Lower leg skin (tissue), 4 donors: ENCODE data around the gene PALB2. TPM values are rescaled to one million over a fixed set of nuclear protein-coding genes. Genes with fewer than 3 reads are reported as not detected.

Source experiments
- DNase-seq, 2 donors: peaks; one replicate each; pipeline ENCODE4 v3.0.0-alpha.2; 2019; ENCODE audit warnings: low spot score in 2 of 2
- H3K4me3 ChIP-seq: fragments of 200-600 bp; sonication (generic); 2 replicates; pipeline ENCODE4 v1.5.1; 2017; ENCODE audit warnings: mild to moderate bottlenecking, low read depth; ENCODE audit not compliant: poor library complexity, severe bottlenecking
- POLR2A ChIP-seq, 2 donors: fragments of 450-650 bp; IDR thresholded peaks; one replicate each; pipeline ENCODE4 v1.6.1; 2016 to 2017; ENCODE audit warnings: antibody characterized with exemption in 2 of 2, mild to moderate bottlenecking in 1 of 2, moderate library complexity in 1 of 2
- WGBS, 2 donors: methylation state at CpG; one replicate each; pipeline ENCODE4 v1.1.5; 2018; 5-methylcytosine and 5-hydroxymethylcytosine counted together
- intact Hi-C: fragments of 100-400 bp; cut with DNase I; formaldehyde crosslinking; loops from one replicate; pipeline ENCODE4 v1.15.0; 2023; ENCODE audit warnings: low total_unique reads
- total RNA-seq, 4 donors: library from RNA; depleted of rRNA; stranded (reverse); fragments of >200 nt; gene quantifications; one replicate each; pipeline ENCODE4 v1.1.0, GENCODE V29; 2016
- TF ChIP-seq, protein P1 (sequence below), 3 donors: fragments of 450-650 bp; IDR thresholded peaks; one replicate each; pipeline ENCODE4 v1.5.1; 2016; ENCODE audit warnings: antibody characterized with exemption in 3 of 3, mild to moderate bottlenecking in 3 of 3, moderate library complexity in 2 of 3

PALB2 gene
- 10 to 100 TPM; 10.9 to 16.3 (median 13.0) TPM for total RNA-seq

DNA sequence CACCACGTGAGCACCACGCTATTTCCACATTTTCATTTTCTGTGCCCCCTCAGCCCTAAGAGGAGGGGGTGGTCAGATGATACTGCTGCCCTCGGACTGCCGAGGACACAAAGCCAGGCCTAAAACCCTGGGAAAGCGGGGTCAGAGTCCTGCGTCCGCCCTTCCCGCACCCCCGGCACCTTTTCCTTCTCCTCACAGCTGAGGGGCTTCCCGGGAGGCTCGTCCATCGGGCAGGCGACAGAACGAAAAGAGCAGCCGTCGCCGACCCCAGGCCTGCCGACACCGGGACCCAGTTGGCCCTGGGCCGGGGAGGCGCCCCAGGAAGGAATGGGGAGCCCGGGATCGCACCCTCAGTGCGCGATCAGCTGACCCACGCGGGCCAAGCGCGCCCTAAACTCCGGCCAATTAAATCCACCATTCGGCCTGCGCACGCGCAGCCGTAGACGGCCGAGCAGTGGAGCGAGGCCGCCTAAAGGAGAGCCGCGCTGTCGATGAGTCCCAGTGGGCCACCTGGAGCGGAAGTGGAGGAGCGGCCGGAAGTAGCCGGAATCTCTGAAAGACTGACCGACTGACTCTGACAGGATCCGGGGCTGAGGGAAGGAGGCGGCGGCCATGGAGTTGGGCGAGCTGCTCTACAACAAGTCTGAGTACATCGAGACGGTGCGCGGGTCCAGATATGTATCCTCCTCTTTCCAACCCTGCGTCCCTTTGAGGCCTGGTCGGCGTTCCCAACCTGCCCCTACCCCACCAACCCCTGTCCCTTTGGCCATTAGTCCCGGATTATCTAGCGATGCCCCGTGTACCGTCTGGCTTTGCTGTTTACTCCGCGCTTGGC, at the start of gene PALB2, which contains the start of gene DCTN5:
Gene PALB2 (minus strand): TSS at position 380 of the 835 bp plus-strand sequence. CDS start 153 bp downstream, at position 227.
Gene DCTN5 (plus strand): TSS at position 536 of the 835 bp plus-strand sequence. CDS start 77 bp downstream, at position 613.
- intact Hi-C loops, result no loop called here
- no peak for TF ChIP-seq POLR2A (IDR thresholded peaks at IDR 0.05)
- TF ChIP-seq, protein P1, sequence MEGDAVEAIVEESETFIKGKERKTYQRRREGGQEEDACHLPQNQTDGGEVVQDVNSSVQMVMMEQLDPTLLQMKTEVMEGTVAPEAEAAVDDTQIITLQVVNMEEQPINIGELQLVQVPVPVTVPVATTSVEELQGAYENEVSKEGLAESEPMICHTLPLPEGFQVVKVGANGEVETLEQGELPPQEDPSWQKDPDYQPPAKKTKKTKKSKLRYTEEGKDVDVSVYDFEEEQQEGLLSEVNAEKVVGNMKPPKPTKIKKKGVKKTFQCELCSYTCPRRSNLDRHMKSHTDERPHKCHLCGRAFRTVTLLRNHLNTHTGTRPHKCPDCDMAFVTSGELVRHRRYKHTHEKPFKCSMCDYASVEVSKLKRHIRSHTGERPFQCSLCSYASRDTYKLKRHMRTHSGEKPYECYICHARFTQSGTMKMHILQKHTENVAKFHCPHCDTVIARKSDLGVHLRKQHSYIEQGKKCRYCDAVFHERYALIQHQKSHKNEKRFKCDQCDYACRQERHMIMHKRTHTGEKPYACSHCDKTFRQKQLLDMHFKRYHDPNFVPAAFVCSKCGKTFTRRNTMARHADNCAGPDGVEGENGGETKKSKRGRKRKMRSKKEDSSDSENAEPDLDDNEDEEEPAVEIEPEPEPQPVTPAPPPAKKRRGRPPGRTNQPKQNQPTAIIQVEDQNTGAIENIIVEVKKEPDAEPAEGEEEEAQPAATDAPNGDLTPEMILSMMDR (IDR thresholded peaks at IDR 0.05), result no peak
- H3K4me3 ChIP-seq, result peak within 1 kb of the TSS; percentile 89
- peak; percentile 92 to 98 for DNase-seq
- WGBS, 2 donors, result 0 to 1% methylated on average over 30 to 64 of the region's 64 CpGs

DNA sequence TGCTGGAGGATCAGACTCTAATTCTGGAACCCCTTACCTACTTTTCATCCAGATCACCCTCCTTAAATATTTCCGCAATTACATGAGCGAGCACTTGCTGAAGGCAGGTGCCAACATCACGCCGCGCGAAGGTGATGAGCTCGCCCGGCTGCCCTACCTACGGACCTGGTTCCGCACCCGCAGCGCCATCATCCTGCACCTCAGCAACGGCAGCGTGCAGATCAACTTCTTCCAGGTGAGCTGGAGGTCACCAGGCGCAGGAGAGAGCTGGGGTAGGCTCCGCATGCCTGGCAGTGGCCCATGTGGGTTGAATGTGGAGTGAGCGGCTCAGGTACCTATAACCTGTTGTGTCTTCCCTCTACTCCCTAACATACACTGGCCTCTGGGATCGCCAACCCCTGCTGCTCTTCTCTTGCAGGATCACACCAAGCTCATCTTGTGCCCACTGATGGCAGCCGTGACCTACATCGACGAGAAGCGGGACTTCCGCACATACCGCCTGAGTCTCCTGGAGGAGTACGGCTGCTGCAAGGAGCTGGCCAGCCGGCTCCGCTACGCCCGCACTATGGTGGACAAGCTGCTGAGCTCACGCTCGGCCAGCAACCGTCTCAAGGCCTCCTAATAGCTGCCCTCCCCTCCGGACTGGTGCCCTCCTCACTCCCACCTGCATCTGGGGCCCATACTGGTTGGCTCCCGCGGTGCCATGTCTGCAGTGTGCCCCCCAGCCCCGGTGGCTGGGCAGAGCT, 48.5 kb upstream of the PALB2 start:
- no peak for TF ChIP-seq POLR2A (IDR thresholded peaks at IDR 0.05)
- TF ChIP-seq, protein P1 (IDR thresholded peaks at IDR 0.05), result no peak
- 96 to 97% methylated on average over 36 of the region's 36 CpGs for WGBS, 2 donors
- intact Hi-C loops, result no loop called here
- no peak overlapping the region for H3K4me3 ChIP-seq
- no peak for DNase-seq

DNA sequence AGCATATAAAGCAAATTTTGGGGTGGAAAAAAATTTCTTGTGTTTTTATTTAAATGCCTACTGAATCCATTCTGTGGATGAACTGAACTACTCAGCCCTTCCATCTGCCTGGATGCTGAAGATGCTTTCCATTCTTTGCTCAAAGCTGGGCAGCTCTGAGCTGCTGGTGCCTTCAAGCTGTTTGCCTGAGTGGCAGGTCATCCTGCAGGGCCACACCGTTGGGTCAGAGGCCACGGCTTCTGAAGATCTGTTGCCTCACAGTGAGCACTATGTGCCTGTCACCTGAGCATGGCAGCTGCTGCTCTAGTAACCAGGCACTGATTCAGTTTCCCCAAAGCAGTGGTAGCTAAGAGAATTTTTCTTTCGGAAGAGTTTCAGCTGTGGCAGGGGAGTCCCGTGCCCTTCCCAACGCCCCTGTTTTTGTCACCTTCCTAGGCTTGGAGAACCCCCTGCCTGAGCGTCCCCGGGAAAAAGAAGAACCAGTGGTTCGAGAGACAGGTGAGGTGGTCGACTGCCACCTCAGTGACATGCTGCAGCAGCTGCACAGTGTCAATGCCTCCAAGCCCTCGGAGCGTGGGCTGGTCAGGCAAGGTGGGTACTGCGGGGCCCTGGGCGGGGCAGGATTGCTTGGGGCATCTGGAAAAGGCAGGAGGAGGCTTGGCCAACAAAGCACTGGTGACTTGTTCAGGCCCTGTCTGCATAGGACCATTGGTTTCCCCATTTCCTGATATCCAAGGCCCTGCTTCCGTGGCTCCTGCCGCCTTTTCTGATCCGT, 46.1 kb upstream of the PALB2 start:
- no peak for DNase-seq
- H3K4me3 ChIP-seq, result no peak overlapping the region
- WGBS, 2 donors, result 92 to 93% methylated on average over 16 of the region's 16 CpGs
- intact Hi-C loops, result no loop called here
- TF ChIP-seq, protein P1 (IDR thresholded peaks at IDR 0.05), result no peak
- TF ChIP-seq POLR2A (IDR thresholded peaks at IDR 0.05), result no peak

GRCh38 chr16:23683487-23683886, 42.4 kb upstream of the PALB2 start:
- no peak for DNase-seq
- WGBS, 2 donors, result 95% methylated on average over 3 of the region's 3 CpGs
- no peak for TF ChIP-seq POLR2A (IDR thresholded peaks at IDR 0.05)
- TF ChIP-seq, protein P1 (IDR thresholded peaks at IDR 0.05), result no peak
- no peak overlapping the region for H3K4me3 ChIP-seq
- intact Hi-C loops, result no loop called here

DNA sequence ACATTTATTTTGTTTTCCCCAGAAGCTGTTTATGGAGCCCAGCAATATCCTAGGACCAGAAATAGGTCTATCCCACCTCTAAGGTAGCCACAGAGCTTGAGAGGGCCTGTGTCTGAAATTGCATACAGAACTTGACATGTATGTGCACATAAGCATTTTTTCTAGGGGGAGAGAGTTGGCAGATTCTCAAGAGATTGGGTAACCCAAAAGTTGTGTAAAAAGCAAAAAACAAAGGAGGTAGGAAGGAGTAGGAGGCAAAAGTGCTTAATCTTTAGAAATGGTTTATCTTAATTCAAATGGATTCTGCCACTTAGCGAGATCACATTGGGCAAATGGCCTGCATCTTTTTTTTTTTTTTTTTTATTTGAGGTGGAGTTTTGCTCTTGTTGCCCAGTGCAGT, 41.1 kb upstream of the PALB2 start:
- no peak for DNase-seq
- intact Hi-C loops, result no loop called here
- no peak overlapping the region for H3K4me3 ChIP-seq
- 91 to 96% methylated on average over 1 of the region's 1 CpG for WGBS, 2 donors
- TF ChIP-seq POLR2A (IDR thresholded peaks at IDR 0.05), result no peak
- TF ChIP-seq, protein P1 (IDR thresholded peaks at IDR 0.05), result no peak
